ENCODE results near the gene WIF1. TPM values are rescaled to one million over a fixed set of nuclear protein-coding genes. Genes with fewer than 3 reads are reported as not detected.

WIF1 gene, protein sequence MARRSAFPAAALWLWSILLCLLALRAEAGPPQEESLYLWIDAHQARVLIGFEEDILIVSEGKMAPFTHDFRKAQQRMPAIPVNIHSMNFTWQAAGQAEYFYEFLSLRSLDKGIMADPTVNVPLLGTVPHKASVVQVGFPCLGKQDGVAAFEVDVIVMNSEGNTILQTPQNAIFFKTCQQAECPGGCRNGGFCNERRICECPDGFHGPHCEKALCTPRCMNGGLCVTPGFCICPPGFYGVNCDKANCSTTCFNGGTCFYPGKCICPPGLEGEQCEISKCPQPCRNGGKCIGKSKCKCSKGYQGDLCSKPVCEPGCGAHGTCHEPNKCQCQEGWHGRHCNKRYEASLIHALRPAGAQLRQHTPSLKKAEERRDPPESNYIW
- 0.62 TPM for total RNA-seq
- long read RNA-seq, partial matches to known transcripts = 0 of 1 reads
- long read RNA-seq, other reads (novel, unspliced or antisense) = 1 of 1 reads

DNA sequence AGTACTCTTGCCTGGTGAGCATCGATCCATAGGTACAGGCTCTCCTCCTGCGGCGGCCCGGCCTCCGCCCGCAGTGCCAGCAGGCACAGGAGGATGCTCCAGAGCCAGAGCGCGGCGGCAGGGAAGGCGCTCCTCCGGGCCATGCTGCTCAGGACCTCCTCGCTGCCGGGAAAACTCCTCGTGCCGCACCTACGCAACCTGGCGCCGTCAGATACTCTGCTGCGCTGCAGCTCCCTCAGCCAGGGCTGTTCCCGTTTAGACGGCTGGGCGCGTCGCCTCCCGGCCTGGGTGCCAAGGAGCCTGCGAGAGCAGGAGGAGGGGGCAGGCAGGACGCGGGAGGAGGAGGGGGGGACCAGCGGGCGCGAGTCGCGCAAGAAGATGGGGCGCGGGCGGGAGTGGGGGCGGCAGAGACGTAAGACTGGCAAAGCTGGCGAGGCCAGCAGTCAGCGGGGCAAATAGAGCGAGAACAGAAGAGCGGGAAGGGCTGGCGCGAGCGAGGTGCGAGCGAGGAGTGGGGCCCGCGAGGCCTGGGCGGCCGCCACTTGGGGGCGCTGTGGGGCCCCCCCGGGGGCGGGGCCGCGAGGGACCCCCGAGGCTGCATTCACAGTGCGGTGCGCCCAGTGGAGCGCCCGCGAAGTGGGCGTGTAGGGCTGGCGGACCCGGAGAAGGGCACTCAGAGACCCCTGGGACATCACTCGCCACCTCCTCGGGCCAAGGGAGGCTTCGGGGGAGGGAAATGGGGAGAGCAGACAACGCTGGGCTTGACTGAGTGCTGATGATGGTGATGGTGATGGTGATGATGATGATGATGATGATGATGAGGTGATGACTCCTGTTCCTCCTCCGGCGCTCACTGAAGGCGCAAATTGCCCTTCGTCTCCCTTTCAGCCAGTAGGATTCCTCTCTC, at the start of gene WIF1:
Gene WIF1, minus strand, starts transcription at position 257 of the 907 bp plus-strand sequence. Its CDS starts 114 bp downstream, at position 143.
- intact Hi-C loops (cut with DNase I) = loop anchor here (5.0 to 10.0 kb wide), 3 partner anchors 111 to 317 kb away; no protein-coding TSS in a partner anchor
- ATAC-seq = no peak
- peak; percentile 72 for DNase-seq (ENCODE audit: missing footprints)

DNA sequence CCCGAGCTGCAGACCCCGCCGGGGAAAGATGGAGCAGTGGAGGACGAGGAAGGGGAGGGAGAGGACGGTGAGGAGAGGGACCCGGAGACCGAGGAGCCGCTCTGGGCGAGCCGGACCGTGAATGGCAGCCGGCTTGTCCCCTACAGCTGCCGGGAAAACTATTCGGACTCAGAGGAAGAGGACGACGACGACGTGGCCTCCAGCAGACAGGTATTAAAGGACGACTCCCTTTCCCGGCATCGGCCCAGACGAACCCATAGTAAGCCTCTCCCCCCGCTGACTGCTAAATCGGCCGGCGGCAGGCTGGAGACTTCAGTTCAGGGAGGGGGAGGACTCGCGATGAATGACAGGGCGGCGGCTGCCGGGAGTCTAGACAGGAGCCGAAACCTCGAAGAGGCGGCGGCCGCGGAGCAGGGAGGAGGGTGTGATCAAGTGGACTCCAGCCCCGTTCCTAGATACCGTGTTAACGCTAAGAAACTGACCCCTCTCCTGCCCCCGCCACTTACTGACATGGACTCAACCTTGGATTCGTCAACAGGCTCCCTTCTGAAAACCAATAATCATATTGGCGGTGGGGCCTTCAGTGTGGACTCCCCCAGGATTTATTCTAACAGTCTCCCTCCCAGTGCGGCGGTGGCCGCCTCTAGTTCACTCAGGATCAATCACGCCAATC, 49.2 kb upstream of the WIF1 start:
- DNase-seq (ENCODE audit: missing footprints) (peak; percentile 88), ATAC-seq (peak; percentile 53)

DNA sequence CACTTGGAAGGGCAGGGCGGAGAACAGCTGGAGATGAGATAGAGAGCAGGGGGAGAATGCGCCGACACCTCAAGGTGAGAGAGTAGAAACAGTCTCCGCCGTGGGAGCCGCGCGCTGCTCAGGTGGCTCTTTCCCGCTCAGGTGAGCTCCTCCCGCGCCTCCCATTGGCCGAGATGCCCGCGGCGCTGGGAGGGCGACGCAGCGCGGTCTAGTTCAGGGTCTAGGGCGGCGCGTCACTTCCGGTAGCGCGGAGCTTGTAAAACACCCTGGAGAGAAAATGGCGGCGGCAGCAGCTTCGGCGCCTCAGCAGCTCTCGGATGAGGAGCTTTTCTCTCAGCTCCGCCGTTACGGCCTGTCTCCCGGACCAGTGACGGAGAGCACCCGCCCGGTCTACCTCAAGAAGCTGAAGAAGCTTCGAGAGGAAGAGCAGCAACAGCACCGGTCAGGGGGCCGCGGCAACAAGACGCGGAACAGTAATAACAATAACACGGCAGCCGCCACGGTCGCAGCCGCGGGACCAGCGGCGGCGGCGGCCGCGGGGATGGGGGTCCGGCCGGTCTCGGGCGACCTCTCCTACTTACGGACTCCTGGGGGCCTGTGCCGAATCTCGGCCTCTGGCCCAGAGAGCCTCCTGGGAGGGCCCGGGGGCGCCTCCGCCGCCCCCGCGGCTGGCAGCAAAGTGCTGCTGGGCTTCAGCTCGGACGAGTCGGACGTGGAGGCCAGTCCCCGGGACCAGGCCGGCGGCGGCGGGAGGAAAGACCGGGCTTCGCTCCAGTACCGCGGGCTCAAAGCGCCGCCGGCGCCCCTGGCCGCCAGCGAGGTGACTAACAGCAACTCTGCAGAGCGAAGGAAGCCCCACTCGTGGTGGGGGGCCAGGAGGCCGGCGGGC, 48.5 kb upstream of the WIF1 start, which contains the start of gene LEMD3:
Gene LEMD3, plus strand, starts transcription at position 264 of the 889 bp plus-strand sequence. Its CDS starts 14 bp downstream, at position 278.
- ATAC-seq = peak; percentile 98
- intact Hi-C loops (cut with DNase I) = loop anchor here (5.0 kb wide), 2 partner anchors 38 to 63 kb away; no protein-coding TSS in a partner anchor

More for the DNA sequence above, 49.2 kb upstream of the WIF1 start:
- intact Hi-C loops (cut with DNase I) = loop anchor here (5.0 kb wide), 2 partner anchors 37 to 62 kb away; no protein-coding TSS in a partner anchor

DNA sequence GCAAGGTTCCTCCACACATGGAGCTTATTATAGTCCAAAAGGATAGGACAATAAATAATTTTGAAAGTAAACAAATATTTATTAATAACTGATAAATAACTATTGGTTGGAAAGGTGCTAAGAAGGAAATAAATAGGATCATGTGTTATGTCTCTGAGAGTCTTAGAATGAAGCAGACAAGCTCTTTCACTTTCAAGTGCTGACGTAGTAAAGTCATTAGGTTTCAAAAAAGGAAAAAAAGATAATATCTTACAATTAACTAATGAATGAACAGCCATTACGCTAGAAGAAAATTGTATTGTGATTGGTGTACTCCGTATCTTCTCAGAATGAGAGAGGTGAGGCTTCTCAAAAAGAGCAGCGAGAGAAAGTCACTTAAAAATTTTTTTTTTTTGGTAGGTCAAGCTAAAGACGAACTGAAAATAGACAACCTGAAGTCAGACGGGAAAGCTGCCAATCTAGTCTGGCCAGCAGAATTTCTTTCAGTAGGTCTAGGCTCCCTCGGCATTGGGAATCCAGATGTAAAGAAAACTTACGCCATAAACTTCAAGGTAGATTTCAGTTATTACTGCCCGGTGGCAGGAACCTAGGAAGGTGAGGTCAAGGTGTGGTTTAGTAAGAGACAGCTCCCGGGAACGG, 47.7 kb upstream of the WIF1 start:
- intact Hi-C loops (cut with DNase I) = no loop called here
- no peak for DNase-seq (ENCODE audit: missing footprints)
- ATAC-seq = no peak

More for the DNA sequence above, 48.5 kb upstream of the WIF1 start, which contains the start of gene LEMD3:
- peak; percentile 98 for DNase-seq (ENCODE audit: missing footprints)

DNA sequence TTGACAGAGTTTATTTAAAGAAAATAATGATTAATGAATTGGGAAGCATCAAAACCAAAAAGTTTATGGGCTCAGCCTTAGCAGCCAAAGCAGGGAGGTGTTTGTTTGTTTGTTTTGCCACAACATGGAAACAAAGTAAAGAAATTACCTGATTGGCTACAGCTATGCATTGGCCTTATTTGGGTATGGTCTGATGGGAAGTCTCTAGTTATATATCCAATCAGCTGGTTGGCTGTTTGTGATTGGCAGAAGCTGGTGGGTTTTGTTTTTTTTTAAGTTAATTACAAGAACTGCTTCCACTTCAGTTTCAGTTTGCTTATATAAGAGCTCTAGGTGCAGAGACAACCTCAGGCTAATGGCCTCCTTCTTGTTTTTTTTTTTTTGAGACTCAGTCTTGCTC, 43.7 kb upstream of the WIF1 start:
- DNase-seq (ENCODE audit: missing footprints) (no peak), ATAC-seq (no peak)
- intact Hi-C loops (cut with DNase I) = no loop called here

DNA sequence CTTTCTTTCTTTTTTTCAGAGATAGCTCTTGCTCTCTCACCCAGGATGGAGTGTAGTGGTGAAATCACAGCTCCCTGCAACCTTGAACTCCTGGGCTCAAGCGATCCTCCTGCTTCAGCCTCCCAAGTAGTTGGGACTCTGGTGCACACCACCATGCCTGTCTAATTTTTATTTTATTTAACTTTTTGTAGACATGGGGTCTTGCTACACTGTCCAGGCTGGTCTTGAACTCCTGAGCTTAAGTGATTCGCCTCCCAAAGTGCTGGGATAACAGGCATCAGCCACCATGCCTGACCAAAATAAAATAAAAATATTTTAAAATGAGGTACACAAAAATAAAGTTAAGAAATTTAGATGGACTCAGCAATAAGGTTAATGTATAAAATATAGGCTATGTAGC, 43.1 kb upstream of the WIF1 start:
- ATAC-seq (no peak), DNase-seq (ENCODE audit: missing footprints) (no peak)
- intact Hi-C loops (cut with DNase I) = no loop called here

DNA sequence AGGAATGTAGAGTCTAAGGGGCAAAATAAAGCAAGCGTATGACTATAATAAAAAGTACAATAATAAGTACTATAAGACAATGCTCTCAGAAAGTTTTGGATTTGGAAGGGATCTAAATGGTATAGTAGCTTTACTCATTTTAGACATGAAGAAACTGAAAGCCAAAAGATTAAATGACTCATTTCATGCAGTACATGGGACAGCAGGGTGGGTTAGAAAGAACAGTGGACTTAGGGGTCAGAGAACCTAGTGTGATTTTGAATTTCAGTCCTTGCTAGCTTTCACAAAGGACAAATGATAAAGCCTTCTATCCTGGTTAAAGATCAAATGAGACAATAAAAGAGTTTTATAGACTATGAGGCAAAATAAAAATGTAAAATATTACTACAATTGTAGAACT, 41.5 kb upstream of the WIF1 start:
- intact Hi-C loops (cut with DNase I) = no loop called here
- ATAC-seq (no peak), DNase-seq (ENCODE audit: missing footprints) (no peak)

DNA sequence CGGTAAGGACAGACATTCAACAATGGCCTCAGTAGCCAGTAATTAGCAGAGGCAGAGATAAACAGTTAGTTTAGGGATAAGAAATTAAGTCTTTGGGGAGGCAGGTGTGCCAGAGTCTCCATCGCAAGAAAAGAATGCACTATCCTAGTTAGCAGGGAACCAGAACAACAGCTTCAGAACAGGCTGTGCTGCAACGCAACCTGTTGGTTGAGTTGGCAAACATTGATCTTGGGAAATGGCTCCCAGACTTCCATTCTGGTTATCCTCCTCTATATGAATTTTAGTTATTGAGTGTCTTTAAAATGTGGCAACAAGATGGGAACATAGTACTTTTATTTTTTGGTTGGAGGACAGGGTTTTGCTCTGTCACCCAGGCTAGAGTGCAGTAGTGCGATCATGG, 36.0 kb upstream of the WIF1 start:
- DNase-seq (ENCODE audit: missing footprints) (no peak), ATAC-seq (no peak)
- intact Hi-C loops (cut with DNase I) = no loop called here

DNA sequence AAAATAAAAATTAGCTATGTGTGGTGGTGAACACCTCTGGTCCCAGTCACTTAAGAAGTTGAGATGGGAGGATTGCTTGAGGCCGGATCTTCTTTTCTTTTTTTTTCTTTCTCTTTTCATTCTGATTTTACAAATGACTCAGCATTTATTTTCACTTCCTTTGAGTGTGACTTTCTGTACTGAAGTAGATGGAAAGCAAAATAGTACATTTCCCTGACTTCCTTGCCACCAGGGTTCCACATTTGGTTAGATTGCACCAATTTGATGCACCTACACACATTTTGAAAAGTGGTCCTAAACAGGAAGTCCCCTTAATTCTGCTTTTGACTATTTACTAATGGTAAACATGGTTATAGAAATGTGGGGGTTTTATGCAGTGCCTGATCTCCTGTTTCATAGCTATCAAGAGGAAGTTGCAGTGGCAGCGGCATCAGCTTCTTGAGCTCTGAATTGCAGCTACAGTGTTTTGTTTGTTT, 35.3 kb upstream of the WIF1 start:
- no peak for DNase-seq (ENCODE audit: missing footprints)
- intact Hi-C loops (cut with DNase I) = no loop called here
- ATAC-seq = no peak

DNA sequence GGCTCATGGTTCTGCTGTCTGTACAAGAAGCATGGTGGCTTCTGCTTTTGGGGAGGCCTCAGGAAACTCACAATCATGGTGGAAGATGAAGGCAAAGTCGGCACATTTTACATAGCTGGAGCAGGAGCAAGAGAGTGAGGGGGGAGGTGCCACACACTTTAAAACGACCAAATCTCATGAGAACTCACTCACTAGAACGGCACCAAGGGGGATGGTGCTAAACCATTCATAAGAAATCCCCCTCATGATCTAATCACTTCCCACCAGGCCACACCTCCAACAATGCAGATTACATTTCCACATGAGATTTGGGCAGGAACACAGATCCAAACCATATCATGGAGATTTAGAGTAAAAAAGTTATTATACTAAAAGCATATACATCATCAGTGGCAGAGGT, 34.7 kb upstream of the WIF1 start:
- DNase-seq (ENCODE audit: missing footprints) = no peak
- ATAC-seq = no peak
- intact Hi-C loops (cut with DNase I) = no loop called here

DNA sequence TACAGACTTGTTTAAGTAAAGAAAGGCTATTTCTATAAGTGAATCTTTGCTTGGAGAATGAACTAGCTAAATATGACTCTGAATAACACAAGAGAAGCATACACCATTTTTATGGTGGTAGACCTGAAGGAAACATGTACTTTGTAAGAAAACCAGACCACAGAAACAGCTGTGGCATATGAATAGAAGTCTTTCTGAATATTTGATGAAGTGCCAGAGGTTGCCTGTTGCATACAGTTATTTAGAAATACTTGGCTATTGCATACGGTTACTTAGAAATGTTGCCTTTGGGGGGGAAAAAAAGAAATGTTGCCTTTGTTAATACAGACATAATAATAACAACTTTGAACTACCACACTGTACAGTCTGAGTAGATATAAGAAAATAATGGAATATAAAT, 31.5 kb upstream of the WIF1 start:
- ATAC-seq (no peak), DNase-seq (ENCODE audit: missing footprints) (no peak)
- intact Hi-C loops (cut with DNase I) = no loop called here

DNA sequence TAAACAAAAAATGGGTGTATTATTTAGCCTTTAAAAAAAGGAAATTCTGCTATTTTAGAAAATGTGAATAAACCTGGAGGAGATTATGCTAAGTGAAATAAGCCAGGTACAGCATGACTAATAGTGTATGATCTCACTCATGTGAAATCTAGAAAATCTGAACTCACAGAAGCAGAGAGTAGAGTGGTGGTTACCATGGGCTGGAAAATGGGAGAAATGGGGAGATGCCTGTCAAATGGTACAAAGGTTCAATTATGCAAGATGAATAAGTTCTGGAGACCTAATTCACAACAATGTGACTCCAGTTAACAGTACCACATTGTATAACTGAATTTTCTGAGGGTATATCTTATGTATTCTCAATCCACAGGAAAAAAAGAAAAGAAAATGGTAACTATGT, 30.9 kb upstream of the WIF1 start:
- intact Hi-C loops (cut with DNase I) = no loop called here
- DNase-seq (ENCODE audit: missing footprints) (no peak), ATAC-seq (no peak)

DNA sequence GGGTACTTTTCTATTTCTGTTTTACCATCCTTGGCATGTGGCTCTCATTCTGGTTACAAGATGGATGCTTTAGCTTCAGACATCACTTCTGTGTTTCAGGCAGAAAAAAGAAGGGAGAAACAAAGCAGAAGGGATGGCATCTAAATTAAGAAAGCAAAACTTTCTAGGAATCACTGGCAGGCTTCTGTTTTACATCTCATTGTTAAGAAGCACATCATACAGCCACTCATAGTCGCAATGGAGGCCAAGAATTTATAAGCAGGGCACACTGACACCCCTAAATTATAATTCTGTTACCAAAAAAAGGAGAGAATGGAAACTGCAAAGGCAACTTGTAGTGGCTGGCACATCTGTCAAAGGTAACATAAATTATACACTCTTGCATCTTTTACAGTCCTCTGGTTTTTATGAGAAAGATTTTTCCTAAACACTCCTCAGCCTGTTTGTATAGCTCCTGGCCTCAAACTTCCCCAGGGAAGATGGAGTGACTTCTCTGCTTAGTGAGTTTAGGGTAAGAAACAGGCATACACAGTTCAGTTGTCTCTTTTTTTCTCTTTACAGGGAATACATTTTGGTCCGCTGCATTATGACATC, 26.3 kb upstream of the WIF1 start:
- DNase-seq (ENCODE audit: missing footprints) = no peak
- no peak for ATAC-seq
- intact Hi-C loops (cut with DNase I) = no loop called here

DNA sequence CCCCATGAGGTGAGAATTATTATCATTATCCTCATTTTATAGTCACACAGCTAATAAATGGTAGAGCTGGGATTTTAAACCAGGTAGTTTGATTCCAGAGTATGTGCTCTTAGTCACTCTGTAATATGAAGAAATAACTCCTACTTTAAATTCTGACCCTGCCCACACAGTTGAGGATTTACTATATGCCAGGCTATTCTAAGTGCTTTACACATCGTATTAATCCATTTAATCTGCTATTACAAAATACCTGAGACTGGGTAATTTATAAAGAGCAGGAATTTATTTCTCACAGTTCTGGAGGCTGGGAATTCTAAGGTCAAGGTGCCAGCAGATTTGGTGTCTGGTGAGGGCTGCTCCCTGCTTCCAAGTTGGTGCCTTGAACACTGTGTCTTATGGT, 19.6 kb upstream of the WIF1 start:
- no peak for ATAC-seq
- intact Hi-C loops (cut with DNase I) = no loop called here
- DNase-seq (ENCODE audit: missing footprints) = no peak

DNA sequence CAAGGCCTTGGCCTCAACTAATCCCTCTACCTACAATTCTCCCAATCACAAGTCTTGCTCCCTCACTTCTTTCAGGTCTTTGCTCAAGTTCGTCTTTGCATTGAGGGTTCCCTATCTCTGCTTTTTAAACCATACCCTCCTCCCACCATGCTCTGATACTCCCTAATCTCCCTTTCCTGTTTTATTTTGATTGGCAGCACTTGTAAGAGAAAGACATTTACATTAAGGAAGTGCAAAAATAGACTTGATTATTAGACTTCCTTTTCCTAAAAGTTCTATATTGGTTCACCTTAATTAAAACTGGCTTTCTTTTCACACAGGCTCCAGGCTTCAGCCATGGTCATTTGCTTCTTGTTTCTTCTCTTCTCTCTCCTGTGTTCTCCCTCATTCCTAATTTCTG, 18.3 kb upstream of the WIF1 start:
- DNase-seq (ENCODE audit: missing footprints) (no peak), ATAC-seq (no peak)
- intact Hi-C loops (cut with DNase I) = no loop called here

DNA sequence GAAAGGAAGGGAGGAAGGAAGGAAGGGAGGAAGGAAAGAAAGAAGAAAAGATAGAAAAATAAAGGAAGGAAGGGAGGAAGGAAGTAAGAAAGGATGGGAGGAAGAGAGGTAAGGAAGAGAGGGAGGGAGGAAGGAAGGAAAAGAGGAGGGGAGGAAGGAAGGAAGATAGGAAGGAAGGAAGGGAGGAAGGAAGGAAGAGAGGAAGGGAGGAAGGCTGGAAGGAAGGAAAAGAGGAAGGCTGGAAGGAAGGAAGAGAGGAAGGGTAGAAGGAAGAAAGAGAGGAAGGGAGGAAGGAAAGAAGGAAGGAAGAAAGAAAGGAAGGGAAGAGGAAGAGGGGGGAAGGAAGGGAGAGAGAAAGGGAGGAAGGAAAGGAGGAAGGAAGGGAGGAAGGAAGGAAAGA, 12.8 kb upstream of the WIF1 start:
- DNase-seq (ENCODE audit: missing footprints) (no peak), ATAC-seq (no peak)
- intact Hi-C loops (cut with DNase I) = no loop called here

DNA sequence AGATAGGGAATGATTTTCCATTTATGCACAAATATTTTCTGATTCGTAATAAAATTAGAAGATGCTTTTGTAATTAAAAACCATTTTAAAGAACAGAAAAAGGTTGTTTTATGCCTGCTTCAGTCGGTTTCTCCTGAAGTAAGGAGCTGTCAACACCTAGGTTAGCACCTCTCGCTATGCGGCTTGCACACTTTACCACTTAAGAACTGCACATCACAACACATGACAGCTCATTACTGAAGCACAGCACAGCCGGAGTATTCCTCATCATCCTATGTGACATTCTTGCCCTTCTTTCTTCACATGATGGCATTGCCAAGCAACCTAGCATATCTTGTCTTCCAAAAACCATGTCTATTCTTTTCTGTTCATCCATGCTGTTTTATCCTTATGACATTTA, 5.4 kb upstream of the WIF1 start:
- DNase-seq (ENCODE audit: missing footprints) (no peak), ATAC-seq (no peak)
- intact Hi-C loops (cut with DNase I) = loop anchor here (10.0 kb wide), 1 partner anchor 322 kb away; no protein-coding TSS in a partner anchor
